Effector memory CD8-positive, alpha-beta T cell (primary cell): ENCODE measurements around the gene RCL1.
"Not testable (repeated sequence)": the region's sequence is repeated elsewhere in the genome, so short reads cannot be mapped to it uniquely, and the experiment has no call there.

Experiments used
- ATAC-seq: fragments of 150-1000 bp; cut with Tn5 transposase; replicated peaks from 2 replicates; pipeline ENCODE4 v1.10.0; 2021; ENCODE audit warnings: mild to moderate bottlenecking, moderate library complexity
- DNase-seq, 3 experiments: peaks; one replicate each; pipeline ENCODE4 v3.0.0; 2021
- H3K27ac Mint-ChIP-seq, 2 donors: one replicate each; pipeline ENCODE4 v1.8.0; 2022; ENCODE audit warnings: mild to moderate bottlenecking in 2 of 2, mixed read lengths in 2 of 2, moderate library complexity in 2 of 2
- H3K27me3 Mint-ChIP-seq, 2 donors: one replicate each; pipeline ENCODE4 v1.8.0; 2022; ENCODE audit warnings: mixed read lengths in 2 of 2
- H3K36me3 Mint-ChIP-seq: one replicate; pipeline ENCODE4 v1.8.0; 2022; ENCODE audit warnings: mild to moderate bottlenecking, moderate library complexity, mixed read lengths; ENCODE audit not compliant: insufficient read depth
- H3K4me1 Mint-ChIP-seq, 2 donors: one replicate each; pipeline ENCODE4 v1.8.0; 2022; ENCODE audit warnings: low read depth in 2 of 2, mixed read lengths in 2 of 2
- H3K4me3 Mint-ChIP-seq, 2 donors: one replicate each; pipeline ENCODE4 v1.8.0; 2022; ENCODE audit warnings: mild to moderate bottlenecking in 2 of 2, mixed read lengths in 2 of 2, moderate library complexity in 2 of 2
- H3K9me3 Mint-ChIP-seq, 2 donors: one replicate each; pipeline ENCODE4 v1.8.0; 2022; ENCODE audit warnings: mixed read lengths in 2 of 2

Gene RCL1

DNA sequence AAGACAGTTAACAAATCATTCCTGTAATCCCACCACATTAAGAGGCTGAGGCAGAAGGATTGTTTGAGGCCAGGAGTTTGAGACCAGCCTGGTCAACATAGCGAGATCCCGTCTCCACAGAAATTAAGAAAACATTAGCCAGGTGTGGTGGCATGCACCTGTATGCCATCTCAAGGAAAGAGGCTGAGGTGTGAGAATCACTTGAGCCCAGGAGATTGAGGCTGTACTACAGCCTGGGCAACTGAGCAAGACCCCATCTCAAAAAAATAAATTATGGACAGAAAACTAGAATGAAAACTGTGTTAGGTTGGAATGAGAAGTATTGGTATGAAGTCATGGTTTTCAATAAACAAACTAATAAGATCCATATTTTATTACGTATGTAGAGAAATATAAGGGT, 28.7 kb upstream of the RCL1 start:
- H3K9me3 Mint-ChIP-seq = no peaks in the 10 kb centered on the region
- peaks cover 6 to 12% of the 10 kb centered on the region in 2 donors for H3K4me1 Mint-ChIP-seq

DNA sequence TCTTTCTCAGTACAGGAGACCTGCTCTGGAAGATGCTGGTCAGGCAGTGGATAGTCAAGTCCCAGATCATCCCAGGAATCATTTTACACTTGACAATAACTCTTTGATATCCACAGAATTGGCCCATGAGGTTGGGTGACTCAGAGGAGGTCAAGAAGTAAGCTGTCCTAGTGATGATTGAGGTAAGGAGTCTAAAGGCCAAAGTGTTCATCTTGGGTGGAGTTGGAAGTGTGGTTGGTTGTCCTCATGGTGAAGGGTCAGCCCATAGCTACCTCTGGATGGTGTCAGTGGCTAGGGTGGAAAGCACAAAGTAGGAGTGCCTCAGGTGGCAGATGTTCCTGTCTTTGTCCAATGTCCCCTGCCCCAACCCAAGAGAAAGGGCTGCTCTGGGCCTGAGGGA, 24.1 kb upstream of the RCL1 start:
- H3K9me3 Mint-ChIP-seq = no peaks in the 10 kb centered on the region
- no peak overlapping the region for H3K4me3 Mint-ChIP-seq
- H3K27ac Mint-ChIP-seq = no peak overlapping the region
- H3K4me1 Mint-ChIP-seq = no peaks in the 10 kb centered on the region
- no peaks in the 10 kb centered on the region for H3K36me3 Mint-ChIP-seq
- H3K27me3 Mint-ChIP-seq = peaks cover 0 to 5% of the 10 kb centered on the region in 2 donors
- ATAC-seq (no peak), DNase-seq (no peak)

More for the DNA sequence above, 28.7 kb upstream of the RCL1 start:
- peaks cover 0 to 11% of the 10 kb centered on the region in 2 donors for H3K27me3 Mint-ChIP-seq
- DNase-seq (no peak), ATAC-seq (no peak)
- H3K4me3 Mint-ChIP-seq = no peak overlapping the region
- no peak overlapping the region for H3K27ac Mint-ChIP-seq
- no peaks in the 10 kb centered on the region for H3K36me3 Mint-ChIP-seq

DNA sequence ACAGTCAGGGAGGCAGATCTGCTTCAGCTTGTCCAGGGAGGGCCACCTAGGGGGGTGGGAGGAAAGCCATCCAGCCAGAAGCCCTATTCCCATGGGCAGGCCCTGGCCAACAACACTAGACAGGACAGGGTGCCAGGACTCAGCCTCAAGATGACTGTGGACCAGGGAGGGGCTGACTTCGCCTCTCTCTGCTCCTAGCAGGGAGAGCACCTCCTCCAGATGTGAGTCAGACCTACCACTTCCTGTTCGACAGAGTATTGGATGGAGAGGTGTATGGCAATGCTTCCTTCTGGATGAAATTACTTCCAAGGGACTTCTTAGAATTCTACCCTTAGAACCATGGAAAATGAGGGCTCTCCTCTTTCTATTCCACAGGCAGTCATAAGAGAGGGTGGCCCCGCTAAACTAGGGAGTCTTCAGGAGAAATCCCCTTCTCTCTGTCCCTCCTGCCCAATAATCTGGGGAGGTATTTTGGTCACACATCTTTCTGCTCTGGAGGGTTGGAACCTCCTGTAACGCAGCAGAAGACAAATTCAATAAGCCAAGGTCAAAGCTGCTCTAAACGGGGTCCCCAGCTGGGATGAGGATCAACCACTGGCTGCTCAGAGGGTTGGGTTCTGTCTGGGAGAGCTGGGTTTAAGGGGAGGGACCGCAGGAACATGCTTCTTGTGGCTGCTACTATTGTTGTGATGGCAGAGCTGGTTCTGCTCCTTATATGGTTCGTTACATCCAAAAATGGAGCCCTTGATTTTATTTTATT, 23.2 kb upstream of the RCL1 start:
- DNase-seq (no peak), ATAC-seq (no peak)
- no peaks in the 10 kb centered on the region for H3K36me3 Mint-ChIP-seq
- H3K27ac Mint-ChIP-seq = no peak overlapping the region
- peaks cover 0 to 5% of the 10 kb centered on the region in 2 donors for H3K27me3 Mint-ChIP-seq
- H3K4me1 Mint-ChIP-seq = no peaks in the 10 kb centered on the region
- no peaks in the 10 kb centered on the region for H3K9me3 Mint-ChIP-seq
- no peak overlapping the region for H3K4me3 Mint-ChIP-seq

DNA sequence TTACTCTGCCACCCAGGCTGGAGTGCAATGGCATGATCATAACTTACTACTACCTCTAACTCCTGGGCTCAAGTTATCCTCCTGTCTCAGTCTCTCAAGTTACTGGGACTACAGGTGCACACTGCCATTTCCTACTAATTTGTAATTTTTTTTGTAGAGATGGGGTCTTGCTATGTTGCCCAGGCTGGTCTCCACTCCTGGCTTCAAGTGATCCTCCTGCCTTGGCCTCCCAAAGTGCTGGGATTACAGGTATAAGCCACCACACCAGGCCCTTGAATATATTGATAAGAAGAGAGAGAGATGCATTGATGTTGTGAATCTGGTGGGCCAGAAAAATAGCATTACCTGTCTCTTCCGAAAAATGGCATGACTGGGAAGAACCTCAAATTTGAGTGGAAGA, 21.0 kb upstream of the RCL1 start:
- Mint-ChIP-seq H3K27me3 (peaks cover 0 to 5% of the 10 kb centered on the region in 2 donors), H3K27ac (no peak overlapping the region), H3K9me3 (no peaks in the 10 kb centered on the region), H3K36me3 (no peaks in the 10 kb centered on the region), H3K4me3 (no peak overlapping the region), H3K4me1 (no peaks in the 10 kb centered on the region)
- no peak for ATAC-seq
- DNase-seq = no peak

DNA sequence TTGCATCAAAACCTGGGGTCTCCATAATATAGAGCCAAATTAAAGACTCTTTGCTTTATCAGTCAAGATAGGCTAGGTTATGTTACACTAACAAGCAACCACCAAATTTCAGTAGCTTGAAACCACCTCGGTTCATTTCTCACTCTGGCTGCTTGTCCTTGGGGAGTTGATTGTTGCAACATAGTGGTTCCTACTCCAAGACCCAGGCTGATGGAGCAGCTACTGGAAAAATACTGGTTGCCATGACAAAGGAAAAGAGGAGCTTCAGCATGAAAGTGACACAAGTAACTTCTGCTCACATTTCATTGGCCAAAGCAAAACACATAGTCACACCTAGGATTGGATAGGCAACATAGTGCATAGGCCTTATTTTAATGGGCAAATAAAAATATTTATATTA, 18.5 kb upstream of the RCL1 start:
- Mint-ChIP-seq H3K9me3 (no peaks in the 10 kb centered on the region), H3K4me3 (no peak overlapping the region), H3K27ac (no peak overlapping the region), H3K27me3 (peaks cover 0 to 5% of the 10 kb centered on the region in 2 donors), H3K36me3 (no peaks in the 10 kb centered on the region), H3K4me1 (no peaks in the 10 kb centered on the region)
- DNase-seq (no peak), ATAC-seq (no peak)

DNA sequence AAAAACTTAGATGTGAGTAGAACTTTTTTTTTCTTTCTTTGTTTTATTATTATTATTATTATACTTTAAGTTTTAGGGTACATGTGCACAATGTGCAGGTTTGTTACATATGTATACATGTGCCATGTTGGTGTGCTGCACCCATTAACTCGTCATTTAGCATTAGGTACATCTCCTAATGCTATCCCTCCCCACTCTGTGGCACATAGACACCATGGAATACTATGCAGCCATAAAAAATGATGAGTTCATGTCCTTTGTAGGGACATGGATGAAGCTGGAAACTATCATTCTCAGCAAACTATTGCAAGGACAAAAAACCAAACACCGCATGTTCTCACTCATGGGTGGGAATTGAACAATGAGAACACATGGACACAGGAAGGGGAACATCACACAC, 17.8 kb upstream of the RCL1 start:
- not testable (repeated sequence) for H3K27ac Mint-ChIP-seq, H3K4me1 Mint-ChIP-seq, DNase-seq, H3K9me3 Mint-ChIP-seq, H3K4me3 Mint-ChIP-seq, H3K36me3 Mint-ChIP-seq, ATAC-seq, H3K27me3 Mint-ChIP-seq

DNA sequence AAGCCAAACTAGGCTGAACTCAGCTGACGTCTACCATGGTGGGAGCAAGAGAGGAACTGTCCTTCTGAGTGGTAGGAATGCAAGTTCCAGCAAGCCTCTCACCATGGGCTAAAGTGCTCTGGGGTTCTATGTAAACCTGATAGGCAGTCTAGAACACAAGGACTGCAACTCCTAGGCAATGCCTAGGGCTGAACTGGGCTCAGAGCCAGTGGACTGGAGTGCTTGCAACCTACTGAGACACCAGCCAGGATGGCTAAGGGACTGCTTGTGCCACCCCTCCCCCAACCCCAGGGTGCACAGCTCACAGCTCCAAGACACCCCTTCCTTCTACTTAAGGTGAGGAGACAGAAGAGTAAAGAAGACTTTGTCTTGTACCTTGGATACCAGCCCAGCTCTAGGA, 12.1 kb upstream of the RCL1 start:
- Mint-ChIP-seq H3K27ac (no peak overlapping the region), H3K4me1 (no peaks in the 10 kb centered on the region), H3K36me3 (peaks cover 4% of the 10 kb centered on the region), H3K4me3 (no peak overlapping the region), H3K9me3 (no peaks in the 10 kb centered on the region), H3K27me3 (peaks cover 26 to 56% of the 10 kb centered on the region in 2 donors)
- DNase-seq (no peak), ATAC-seq (no peak)

DNA sequence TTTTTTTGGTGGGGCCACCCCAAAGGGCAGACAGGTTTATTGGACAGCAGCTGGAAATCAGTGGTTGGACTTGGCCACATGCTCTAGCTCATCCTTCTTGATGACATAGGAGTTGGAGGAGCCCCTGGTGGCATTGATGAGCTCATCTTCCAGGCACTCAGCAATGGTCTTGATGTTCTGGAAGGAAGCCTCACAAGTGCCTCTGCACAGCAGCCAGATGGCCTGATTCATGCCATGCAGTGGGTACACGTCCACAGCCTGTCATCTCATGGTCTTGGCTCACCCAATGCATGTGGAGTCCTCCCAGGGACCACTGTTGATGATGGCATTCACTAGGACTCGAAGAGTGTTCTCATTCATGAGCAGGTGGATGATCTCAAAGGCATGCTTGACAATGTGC, 11.3 kb upstream of the RCL1 start:
- H3K27ac Mint-ChIP-seq = peak overlapping the region in 1 of 2 donors; percentile 26
- H3K4me3 Mint-ChIP-seq = no peak overlapping the region
- H3K4me1 Mint-ChIP-seq = no peaks in the 10 kb centered on the region
- no peak for DNase-seq
- no peaks in the 10 kb centered on the region for H3K9me3 Mint-ChIP-seq
- no peak for ATAC-seq
- H3K27me3 Mint-ChIP-seq = peaks cover 26 to 61% of the 10 kb centered on the region in 2 donors
- H3K36me3 Mint-ChIP-seq = peaks cover 4% of the 10 kb centered on the region

DNA sequence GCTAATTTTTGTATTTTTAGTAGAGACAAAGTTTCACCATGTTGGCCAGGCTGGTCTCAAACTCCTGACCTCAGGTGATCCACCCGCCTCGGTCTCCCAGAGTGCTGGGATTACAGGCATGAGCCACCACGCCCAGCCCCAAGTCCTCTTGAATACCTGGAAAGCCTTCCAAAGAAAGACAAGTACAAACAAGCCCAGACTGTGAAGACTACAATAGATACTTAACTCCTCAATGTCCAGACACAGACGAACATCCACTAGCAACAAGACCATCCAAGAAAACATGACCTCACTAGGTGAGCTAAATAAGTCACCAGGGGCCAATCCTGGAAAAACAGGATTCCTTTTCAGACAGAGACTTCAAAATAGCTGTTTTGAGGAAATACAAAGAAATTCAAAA, 9.6 kb upstream of the RCL1 start:
- peaks cover 26 to 65% of the 10 kb centered on the region in 2 donors for H3K27me3 Mint-ChIP-seq
- ATAC-seq, H3K4me1 Mint-ChIP-seq, H3K9me3 Mint-ChIP-seq, H3K4me3 Mint-ChIP-seq, H3K36me3 Mint-ChIP-seq, DNase-seq, H3K27ac Mint-ChIP-seq: not testable (repeated sequence)

DNA sequence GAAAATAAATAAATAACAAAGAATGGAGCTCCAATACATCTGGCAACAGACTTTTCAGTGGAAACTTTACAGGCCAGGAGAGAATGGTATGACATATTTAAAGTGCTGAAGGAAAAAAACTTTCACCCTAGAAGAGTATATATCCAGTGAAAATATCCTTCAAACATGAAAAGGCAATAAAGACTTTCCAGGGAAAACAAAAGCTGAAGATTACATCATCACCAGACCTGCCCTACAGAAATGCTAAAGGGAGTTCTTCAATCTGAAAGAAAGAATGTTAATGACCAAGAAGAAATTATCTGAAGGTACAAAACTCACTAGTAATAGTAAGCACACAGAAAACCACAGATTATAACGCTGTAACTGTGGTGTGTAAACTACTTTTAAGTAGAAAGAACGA, 8.3 kb upstream of the RCL1 start:
- Mint-ChIP-seq H3K36me3 (peaks cover 4% of the 10 kb centered on the region), H3K27ac (no peak overlapping the region), H3K4me1 (no peaks in the 10 kb centered on the region), H3K27me3 (peaks cover 26 to 65% of the 10 kb centered on the region in 2 donors), H3K9me3 (no peaks in the 10 kb centered on the region), H3K4me3 (no peak overlapping the region)
- ATAC-seq (no peak), DNase-seq (no peak)

DNA sequence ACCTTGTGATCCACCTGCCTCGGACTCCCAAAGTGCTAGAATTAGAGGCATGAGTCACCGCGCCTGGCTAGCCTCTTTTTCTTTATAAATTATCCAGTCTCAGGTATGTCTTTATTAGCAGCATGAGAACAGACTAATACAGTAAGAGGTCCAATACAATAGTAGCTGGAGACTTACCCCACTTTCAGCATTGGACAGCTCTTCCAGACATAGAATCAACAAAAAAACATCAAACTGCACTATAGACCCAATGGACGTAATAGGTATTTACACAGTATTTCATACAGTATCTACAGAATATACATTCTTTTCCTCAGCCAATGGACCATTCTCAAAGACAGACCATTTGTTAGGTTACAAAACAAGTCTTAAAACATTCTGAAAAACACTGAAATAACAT, 6.1 kb upstream of the RCL1 start:
- Mint-ChIP-seq H3K27ac (no peak overlapping the region), H3K9me3 (no peaks in the 10 kb centered on the region), H3K27me3 (peaks cover 21 to 49% of the 10 kb centered on the region in 2 donors), H3K4me3 (no peak overlapping the region), H3K36me3 (no peaks in the 10 kb centered on the region), H3K4me1 (peaks cover 0 to 2% of the 10 kb centered on the region in 2 donors)
- DNase-seq (no peak), ATAC-seq (no peak)

DNA sequence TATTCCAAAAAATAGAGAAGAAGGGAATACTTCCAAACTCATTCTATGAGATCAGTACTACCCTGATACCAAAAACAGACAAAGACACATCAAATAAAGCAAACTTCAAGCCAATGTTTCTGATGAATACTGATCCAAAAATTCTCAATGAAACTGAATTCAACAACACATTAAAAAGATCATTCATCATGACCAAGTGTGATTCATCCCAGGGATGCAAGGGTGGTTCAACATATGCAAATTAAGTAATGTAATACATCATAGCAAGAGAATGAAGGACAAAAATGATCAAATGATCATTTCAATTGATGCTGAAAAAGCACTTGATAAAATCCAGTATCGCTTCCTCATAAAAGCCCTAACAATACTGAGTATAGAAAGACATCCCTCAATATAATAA, 4.9 kb upstream of the RCL1 start:
- peaks cover 17 to 36% of the 10 kb centered on the region in 2 donors for H3K27me3 Mint-ChIP-seq
- peaks cover 4% of the 10 kb centered on the region for H3K36me3 Mint-ChIP-seq
- no peak overlapping the region for H3K4me3 Mint-ChIP-seq

DNA sequence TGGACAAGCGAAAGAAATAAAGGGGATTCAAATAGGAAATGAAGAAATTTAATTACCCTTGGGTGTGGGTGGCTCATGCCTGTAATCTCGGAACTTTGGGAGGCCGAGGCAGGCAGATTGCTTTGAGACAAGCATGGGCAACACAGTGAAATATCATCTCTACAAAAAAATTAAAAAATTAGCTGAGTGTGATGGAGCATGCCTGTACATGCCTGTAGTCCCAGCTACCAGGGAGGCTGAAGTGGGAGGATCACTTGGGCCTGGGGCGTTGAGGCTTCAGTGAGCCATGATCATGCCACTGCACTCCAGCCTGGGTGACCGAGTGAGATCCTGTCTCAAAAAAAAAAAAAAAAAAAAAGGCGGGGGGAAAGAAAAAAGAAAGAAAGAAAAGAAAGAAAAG, 4.0 kb upstream of the RCL1 start:
- Mint-ChIP-seq H3K9me3 (no peaks in the 10 kb centered on the region), H3K4me3 (no peak overlapping the region), H3K36me3 (peaks cover 8% of the 10 kb centered on the region), H3K27ac (no peak overlapping the region), H3K4me1 (peaks cover 7 to 9% of the 10 kb centered on the region in 2 donors), H3K27me3 (peaks cover 15 to 28% of the 10 kb centered on the region in 2 donors)
- no peak for ATAC-seq
- DNase-seq = no peak

More for the DNA sequence above, 4.9 kb upstream of the RCL1 start:
- Mint-ChIP-seq H3K27ac (no peak overlapping the region), H3K4me1 (peaks cover 5 to 7% of the 10 kb centered on the region in 2 donors), H3K9me3 (no peaks in the 10 kb centered on the region)
- DNase-seq = no peak
- ATAC-seq = no peak

DNA sequence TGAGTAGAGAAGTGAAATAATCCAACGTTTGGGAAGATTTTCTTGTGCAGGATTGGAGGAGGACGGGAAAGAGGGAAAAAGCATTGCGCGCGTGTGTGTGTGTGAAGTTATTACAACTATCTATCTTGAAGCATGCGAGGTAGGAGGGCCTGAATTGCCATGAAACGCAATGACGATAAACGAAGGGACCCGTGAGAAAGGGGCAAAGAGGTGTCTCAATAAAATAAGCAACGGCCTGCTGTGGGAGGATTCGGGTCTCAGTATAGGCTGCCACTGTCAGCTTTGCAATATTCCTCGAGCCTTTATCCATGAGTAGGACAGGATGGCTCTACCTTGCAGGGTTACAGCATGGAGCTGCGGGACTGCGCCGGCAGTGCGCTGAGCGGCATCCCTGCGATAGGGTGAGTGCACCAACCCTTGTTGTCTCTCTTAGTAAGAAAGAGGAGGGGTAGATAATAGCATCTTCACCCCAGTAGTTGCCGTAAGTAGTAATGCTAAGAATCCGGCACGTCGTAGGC, 631 bp upstream of the RCL1 start:
- H3K4me3 Mint-ChIP-seq = peak overlapping the region; percentile 93 to 94
- H3K27ac Mint-ChIP-seq = peak overlapping the region; percentile 93 to 99
- peaks cover 16 to 29% of the 10 kb centered on the region in 2 donors for H3K4me1 Mint-ChIP-seq
- peak; percentile 33 for ATAC-seq
- no peaks in the 10 kb centered on the region for H3K27me3 Mint-ChIP-seq
- no peaks in the 10 kb centered on the region for H3K9me3 Mint-ChIP-seq
- DNase-seq = no peak
- H3K36me3 Mint-ChIP-seq = peaks cover 8% of the 10 kb centered on the region
